IMR-90 (cell line): ENCODE data around the gene DYSF.

Experiments used
- BHLHE40 ChIP-seq: fragments of 150-350 bp; IDR thresholded peaks from 2 replicates; pipeline ENCODE4 v1.6.1; 2016; ENCODE audit warnings: mild to moderate bottlenecking, low read depth, low read length
- CEBPB ChIP-seq: IDR thresholded peaks from 2 replicates; pipeline ENCODE4 v1.6.1; 2012; ENCODE audit warnings: low read depth, low read length, improper control_type of control experiment
- CTCF ChIP-seq: conservative IDR thresholded peaks from 2 replicates; pipeline ENCODE4 v1.5.1; 2012; ENCODE audit warnings: mild to moderate bottlenecking, low read depth, low read length, improper control_type of control experiment
- ELK1 ChIP-seq: fragments of 150-350 bp; IDR thresholded peaks from 2 replicates; pipeline ENCODE4 v1.6.1; 2016; ENCODE audit warnings: low read depth, mild to moderate bottlenecking, low read length, moderate library complexity, borderline replicate concordance
- FOS ChIP-seq: fragments of 150-350 bp; IDR thresholded peaks from 2 replicates; pipeline ENCODE4 v1.6.1; 2016; ENCODE audit warnings: low read depth, low read length
- MAFK ChIP-seq: IDR thresholded peaks from 2 replicates; pipeline ENCODE4 v1.6.1; 2012; ENCODE audit warnings: low read depth, low read length, improper control_type of control experiment
- MXI1 ChIP-seq: IDR thresholded peaks from 2 replicates; pipeline ENCODE4 v1.6.1; 2012; ENCODE audit warnings: low read depth, mild to moderate bottlenecking, low read length, moderate library complexity, borderline replicate concordance
- NFE2L2 ChIP-seq: fragments of 150-350 bp; IDR thresholded peaks from 2 replicates; pipeline ENCODE4 v1.6.1; 2016; ENCODE audit warnings: low read depth, mild to moderate bottlenecking, low read length
- POLR2A ChIP-seq: IDR thresholded peaks from 2 replicates; pipeline ENCODE4 v1.6.1; 2012; ENCODE audit warnings: mild to moderate bottlenecking, low read depth, low read length
- RAD21 ChIP-seq: IDR thresholded peaks from 2 replicates; pipeline ENCODE4 v1.6.1; 2012; ENCODE audit warnings: low read length, improper control_type of control experiment
- RCOR1 ChIP-seq: IDR thresholded peaks from 2 replicates; pipeline ENCODE4 v1.6.1; 2012; ENCODE audit warnings: mild to moderate bottlenecking, low read length, improper control_type of control experiment; ENCODE audit not compliant: insufficient replicate concordance
- RFX5 ChIP-seq: IDR thresholded peaks from 2 replicates; pipeline ENCODE4 v1.8.0; 2012; ENCODE audit warnings: low read depth, mild to moderate bottlenecking, low read length, moderate library complexity
- SMC3 ChIP-seq: fragments of 150-350 bp; IDR thresholded peaks from 2 replicates; pipeline ENCODE4 v1.6.1; 2016; ENCODE audit warnings: low read depth, mild to moderate bottlenecking, antibody characterized with exemption, low read length, moderate library complexity
- USF2 ChIP-seq: fragments of 150-350 bp; IDR thresholded peaks from 2 replicates; pipeline ENCODE4 v1.6.1; 2017; ENCODE audit warnings: mild to moderate bottlenecking, antibody characterized with exemption, low read length, low read depth

- TF ChIP-seq USF2 (no peak), MAFK (no peak), CTCF (no peak), RAD21 (no peak), POLR2A (no peak), SMC3 (no peak), CEBPB (no peak), ELK1 (no peak), FOS (no peak), RFX5 (no peak), MXI1 (no peak), BHLHE40 (no peak), RCOR1 (no peak), NFE2L2 (no peak)
These were observed 253.5 kb downstream of the DYSF start for GRCh38 chr2:71706836-71707235.
